ENCODE data around the gene TRAPPC5.
"Not testable (repeated sequence)": the region's sequence is repeated elsewhere in the genome, so short reads cannot be mapped to it uniquely, and the experiment has no call there.

Gene TRAPPC5

DNA sequence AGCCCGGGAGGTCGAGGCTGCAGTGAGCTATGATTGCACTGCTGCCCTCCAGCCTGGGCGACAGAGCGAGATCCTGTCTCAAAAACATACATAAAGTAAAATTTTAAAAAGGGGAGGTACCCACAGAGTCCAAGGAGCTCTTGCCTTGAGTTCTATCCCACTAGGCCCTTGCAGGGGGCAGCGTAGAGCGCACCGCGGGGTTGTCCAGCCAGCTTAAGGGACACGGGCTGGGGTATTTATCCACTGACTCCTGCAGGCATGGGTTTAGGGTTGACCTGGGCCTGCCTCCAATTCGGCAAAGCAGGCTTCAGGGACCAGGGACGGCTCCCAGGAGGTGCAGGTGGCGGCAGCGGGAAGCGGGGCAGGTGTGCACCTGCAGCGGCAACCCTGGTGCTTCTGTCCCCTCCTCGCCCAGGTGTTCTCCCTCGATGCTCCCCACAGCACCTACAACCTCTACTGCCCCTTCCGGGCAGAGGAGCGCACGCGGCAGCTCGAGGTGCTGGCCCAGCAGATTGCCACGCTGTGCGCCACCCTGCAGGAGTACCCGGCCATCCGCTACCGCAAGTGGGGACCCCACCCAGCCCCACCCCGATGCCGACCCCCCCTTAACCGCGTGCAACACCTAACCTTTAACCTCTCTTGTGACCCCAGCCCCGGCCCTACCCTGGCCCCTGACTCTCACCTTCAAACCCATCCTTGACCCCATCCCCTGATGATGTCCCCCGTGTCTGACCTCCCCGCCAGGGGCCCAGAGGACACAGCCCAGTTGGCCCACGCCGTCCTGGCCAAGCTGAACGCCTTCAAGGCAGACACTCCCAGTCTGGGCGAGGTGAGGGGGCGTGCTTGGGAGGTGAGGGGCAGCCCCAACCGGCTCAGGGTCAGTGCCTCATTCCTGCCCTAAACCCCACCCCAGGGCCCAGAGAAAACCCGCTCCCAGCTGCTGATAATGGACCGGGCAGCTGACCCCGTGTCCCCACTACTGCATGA, 39.0 kb upstream of the TRAPPC5 start:
- no peak for DNase-seq (ENCODE audit: insufficient read length, low spot score)
- no peak for FAIRE-seq

DNA sequence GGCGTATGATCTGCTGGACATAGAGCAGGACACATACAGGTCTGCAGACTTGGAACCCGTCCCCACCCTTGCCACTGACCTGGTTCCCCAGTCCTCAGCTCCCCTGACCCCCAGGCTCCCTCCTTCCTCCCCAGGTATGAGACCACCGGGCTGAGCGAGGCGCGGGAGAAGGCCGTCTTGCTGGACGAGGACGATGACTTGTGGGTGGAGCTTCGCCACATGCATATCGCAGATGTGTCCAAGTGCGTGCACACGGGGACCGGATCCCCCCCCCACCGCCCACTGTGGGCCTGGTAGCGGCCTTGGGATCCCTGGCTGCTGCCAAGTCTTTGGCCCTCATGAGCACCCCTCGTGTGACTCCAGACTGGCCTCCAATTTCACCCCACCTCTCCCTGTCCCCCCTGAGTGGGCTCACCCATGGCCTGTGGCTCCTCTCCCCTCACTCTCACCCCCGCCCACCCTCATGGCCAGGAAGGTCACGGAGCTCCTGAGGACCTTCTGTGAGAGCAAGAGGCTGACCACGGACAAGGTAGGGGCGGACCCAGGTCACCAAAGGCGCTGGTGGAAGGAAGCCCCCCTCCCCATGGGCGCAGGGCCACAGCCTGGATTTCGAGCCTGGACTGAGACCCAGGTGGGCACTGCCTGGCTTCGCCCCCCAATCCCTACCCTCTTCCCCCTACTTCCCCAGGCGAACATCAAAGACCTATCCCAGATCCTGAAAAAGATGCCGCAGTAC, 38.2 kb upstream of the TRAPPC5 start:
- no peak for DNase-seq (ENCODE audit: insufficient read length, low spot score)
- no peak for TF ChIP-seq POLR2A (IDR thresholded peaks at IDR 0.05; ENCODE audit: low read depth, low read length)

More for the DNA sequence above, 39.0 kb upstream of the TRAPPC5 start:
- no peak for TF ChIP-seq POLR2A (IDR thresholded peaks at IDR 0.05; ENCODE audit: low read depth, low read length)

DNA sequence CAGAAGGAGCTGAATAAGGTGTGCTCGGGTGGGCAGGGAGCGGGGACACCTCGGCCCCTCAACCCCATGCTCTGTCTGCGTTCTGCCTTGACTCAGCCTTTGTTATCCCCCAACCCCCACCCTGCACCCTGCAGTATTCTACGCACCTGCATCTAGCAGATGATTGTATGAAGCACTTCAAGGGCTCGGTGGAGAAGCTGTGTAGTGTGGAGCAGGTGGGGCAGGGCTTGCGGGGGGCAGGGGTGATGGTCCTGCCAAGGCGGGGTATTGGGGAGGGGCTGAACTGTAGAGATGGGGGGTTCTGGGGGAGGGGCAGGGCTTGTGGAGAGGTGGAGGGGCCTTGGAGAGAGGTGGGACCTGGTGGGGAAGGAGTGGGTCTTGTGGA, 37.6 kb upstream of the TRAPPC5 start:
- no peak for TF ChIP-seq POLR2A (IDR thresholded peaks at IDR 0.05; ENCODE audit: low read depth, low read length)
- DNase-seq (ENCODE audit: insufficient read length, low spot score) (no peak), FAIRE-seq (no peak)

More for the DNA sequence above, 38.2 kb upstream of the TRAPPC5 start:
- no peak for FAIRE-seq

DNA sequence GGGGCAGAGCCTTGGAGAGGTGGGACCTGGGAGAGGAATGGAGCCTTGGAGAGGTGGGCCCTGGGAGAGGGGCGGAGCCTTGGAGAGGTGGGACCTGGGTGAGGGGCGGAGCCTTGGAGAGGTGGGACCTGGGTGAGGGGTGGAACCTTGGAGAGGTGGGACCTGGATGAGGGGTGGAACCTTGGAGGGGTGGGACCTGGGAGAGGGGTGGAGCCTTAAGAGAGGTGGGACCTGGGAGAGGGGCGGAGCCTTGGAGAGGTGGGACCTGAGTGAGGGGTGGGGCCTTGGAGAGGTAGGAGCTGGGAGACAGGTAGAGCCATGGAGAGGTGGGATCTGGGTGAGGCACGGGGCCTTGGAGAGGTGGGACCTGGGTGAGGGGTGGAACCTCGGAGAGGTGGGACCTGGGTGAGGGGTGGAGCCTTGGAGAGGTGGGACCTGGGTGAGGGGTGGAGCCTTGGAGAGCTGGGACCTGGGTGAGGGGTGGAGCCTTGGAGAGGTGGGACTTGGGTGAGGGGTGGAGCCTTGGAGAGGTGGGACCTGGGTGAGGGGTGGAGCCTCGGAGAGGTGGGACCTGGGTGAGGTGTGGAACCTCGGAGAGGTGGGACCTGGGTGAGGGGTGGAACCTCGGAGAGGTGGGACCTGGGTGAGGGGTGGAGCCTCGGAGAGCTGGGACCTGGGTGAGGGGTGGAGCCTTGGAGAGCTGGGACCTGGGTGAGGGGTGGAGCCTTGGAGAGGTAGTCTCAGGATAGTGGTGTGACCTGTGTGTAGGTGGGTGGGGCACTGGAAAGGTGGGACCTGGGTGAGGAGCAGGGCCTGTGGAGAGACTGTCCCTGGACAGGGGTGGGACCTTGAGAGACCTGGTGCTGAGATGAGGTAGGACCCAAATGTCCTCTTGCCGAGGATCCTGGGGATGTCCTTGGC, 36.7 kb upstream of the TRAPPC5 start:
- not testable (repeated sequence) for DNase-seq (ENCODE audit: insufficient read length, low spot score); FAIRE-seq

- no peak for DNase-seq (ENCODE audit: insufficient read length, low spot score)
- FAIRE-seq = no peak
- TF ChIP-seq POLR2A (IDR thresholded peaks at IDR 0.05; ENCODE audit: low read depth, low read length) = no peak
These were observed 36.1 kb upstream of the TRAPPC5 start for GRCh38 chr19:7644550-7644877.

GRCh38 chr19:7645163-7645562, 35.5 kb upstream of the TRAPPC5 start:
- no peak for TF ChIP-seq POLR2A (IDR thresholded peaks at IDR 0.05; ENCODE audit: low read depth, low read length)
- FAIRE-seq (no peak), DNase-seq (ENCODE audit: insufficient read length, low spot score) (no peak)

DNA sequence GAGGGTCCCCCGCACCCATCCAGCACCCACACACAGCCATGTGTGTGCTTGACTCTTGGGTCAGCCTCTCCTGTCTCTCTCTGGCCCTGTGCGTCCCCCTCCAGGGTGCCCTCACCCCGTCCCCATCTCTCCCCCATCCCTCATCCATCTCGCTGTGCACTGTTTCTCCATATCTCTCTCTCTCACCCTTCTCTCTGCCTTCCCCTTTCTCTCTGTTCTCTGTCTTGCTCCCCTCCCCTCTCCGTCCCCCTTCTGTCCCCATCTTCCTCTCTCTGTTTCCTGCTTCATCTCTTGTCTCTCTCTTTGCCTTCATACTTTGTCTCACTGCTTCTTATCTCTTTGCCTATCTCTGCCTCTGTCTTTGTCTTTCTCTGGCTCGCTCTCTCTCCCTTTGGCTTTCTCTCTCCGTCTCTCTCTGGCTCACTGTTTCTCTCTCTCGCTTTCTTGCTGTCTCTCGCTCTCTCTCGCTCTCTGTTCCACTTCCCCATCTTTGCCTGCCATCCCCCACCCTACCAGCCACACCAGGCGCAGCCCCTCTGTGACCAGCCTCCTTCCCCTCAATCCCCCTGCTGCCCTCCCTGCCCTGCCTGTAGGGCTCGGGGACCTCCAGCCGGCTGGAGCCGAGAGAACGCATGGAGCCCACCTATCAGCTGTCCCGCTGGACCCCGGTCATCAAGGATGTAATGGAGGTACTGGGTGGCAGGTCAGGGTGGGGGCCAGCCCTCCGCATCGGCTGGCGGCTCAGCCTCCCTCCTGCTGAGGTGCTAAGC, 34.8 kb upstream of the TRAPPC5 start:
- FAIRE-seq (no peak), DNase-seq (ENCODE audit: insufficient read length, low spot score) (no peak)
- TF ChIP-seq POLR2A (IDR thresholded peaks at IDR 0.05; ENCODE audit: low read depth, low read length) = no peak

- no peak for DNase-seq (ENCODE audit: insufficient read length, low spot score)
- no peak for TF ChIP-seq POLR2A (IDR thresholded peaks at IDR 0.05; ENCODE audit: low read depth, low read length)
- no peak for FAIRE-seq
These were observed 34.3 kb upstream of the TRAPPC5 start for GRCh38 chr19:7646426-7646700.

GRCh38 chr19:7647156-7647555, 33.5 kb upstream of the TRAPPC5 start:
- FAIRE-seq (no peak), DNase-seq (ENCODE audit: insufficient read length, low spot score) (no peak)
- TF ChIP-seq POLR2A (IDR thresholded peaks at IDR 0.05; ENCODE audit: low read depth, low read length) = no peak

DNA sequence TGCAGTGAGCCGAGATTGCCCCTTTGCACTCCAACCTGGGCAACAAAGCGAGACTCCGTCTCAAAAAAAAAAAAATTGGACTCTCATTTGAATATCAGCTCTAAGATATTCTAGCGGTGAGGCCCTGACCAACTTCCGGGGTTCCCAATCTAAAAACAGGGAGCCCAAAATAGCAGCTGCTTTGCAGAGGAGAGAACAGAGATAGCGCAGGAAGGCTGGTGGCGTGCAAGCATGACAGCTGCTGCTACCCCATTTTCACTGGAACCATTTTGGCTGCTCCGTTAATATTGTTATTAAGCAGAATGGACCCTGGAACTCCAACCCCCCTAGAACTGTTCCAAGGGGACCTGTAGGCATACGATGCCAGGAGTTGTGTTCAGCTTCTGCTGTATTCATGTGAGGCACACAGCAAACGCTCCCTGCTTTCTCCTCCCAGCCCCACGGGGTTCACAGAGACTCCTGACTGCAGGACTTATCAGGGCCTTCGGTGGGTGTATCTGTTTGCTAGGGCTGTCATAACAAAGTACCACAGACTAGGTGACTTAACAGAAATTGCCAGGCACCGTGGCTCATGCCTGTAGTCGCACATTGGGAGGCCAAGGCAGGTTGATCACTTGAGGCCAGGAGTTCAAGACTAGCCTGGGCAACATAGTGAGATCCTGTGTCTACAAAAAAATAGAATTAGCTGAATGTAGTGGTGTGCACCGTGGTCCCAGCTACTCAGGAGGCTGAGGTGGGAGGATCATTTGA, 32.2 kb upstream of the TRAPPC5 start:
- TF ChIP-seq POLR2A (IDR thresholded peaks at IDR 0.05; ENCODE audit: low read depth, low read length) = no peak
- DNase-seq (ENCODE audit: insufficient read length, low spot score) (no peak), FAIRE-seq (no peak)

- FAIRE-seq = no peak
- TF ChIP-seq POLR2A (IDR thresholded peaks at IDR 0.05; ENCODE audit: low read depth, low read length) = no peak
- DNase-seq (ENCODE audit: insufficient read length, low spot score) = no peak
These were observed 30.5 kb upstream of the TRAPPC5 start for GRCh38 chr19:7650148-7650547.

- DNase-seq (ENCODE audit: insufficient read length, low spot score) (peak; percentile 86), FAIRE-seq (peak; percentile 6)
- no peak for TF ChIP-seq POLR2A (IDR thresholded peaks at IDR 0.05; ENCODE audit: low read depth, low read length)
These were observed 28.5 kb upstream of the TRAPPC5 start for GRCh38 chr19:7652061-7652641.
